ENCODE results near the gene CPSF4.

The CPSF4 gene

GRCh38 chr7:99504603-99505323 is 66.0 kb downstream of the CPSF4 start, which contains the start of gene ZKSCAN5:
Gene ZKSCAN5, plus strand, starts transcription at chr7:99504662. Its CDS starts 1,383 bp downstream, at chr7:99506045.
- Histone ChIP-seq H3K27ac (ENCODE audit: low read depth, low read length) (peak within 1 kb of the TSS; percentile 80), H3K9me2 (replicated peaks; ENCODE audit: control insufficient read depth, low read length) (no peaks in the 10 kb centered on the region), H3K27me3 (ENCODE audit: control insufficient read depth, low read length) (no peaks in the 10 kb centered on the region), H3F3A (ENCODE audit: control insufficient read depth, insufficient read depth) (peaks cover 9% of the 10 kb centered on the region), H3K4me2 (ENCODE audit: low read length) (peak within 1 kb of the TSS; percentile 88), H3K79me2 (ENCODE audit: control insufficient read depth, low read length) (peaks cover 55% of the 10 kb centered on the region), H3K9me3 (ENCODE audit: control insufficient read depth, insufficient read depth, low read length) (peaks cover 6% of the 10 kb centered on the region; the same call in 1 of the 2 replicates), H4K20me1 (ENCODE audit: control insufficient read depth, insufficient read depth, low read depth, low read length) (no peaks in the 10 kb centered on the region), H3K4me3 (ENCODE audit: low read length) (peak within 1 kb of the TSS; percentile 95), H3K4me1 (ENCODE audit: control insufficient read depth, low read length) (peaks cover 27% of the 10 kb centered on the region), H3K36me3 (ENCODE audit: control insufficient read depth, low read length) (peaks cover 20% of the 10 kb centered on the region)
- TF ChIP-seq EZH2phosphoT487 (IDR thresholded peaks at IDR 0.05; ENCODE audit: borderline replicate concordance, low read length), result no peak
- TF ChIP-seq, protein P1, sequence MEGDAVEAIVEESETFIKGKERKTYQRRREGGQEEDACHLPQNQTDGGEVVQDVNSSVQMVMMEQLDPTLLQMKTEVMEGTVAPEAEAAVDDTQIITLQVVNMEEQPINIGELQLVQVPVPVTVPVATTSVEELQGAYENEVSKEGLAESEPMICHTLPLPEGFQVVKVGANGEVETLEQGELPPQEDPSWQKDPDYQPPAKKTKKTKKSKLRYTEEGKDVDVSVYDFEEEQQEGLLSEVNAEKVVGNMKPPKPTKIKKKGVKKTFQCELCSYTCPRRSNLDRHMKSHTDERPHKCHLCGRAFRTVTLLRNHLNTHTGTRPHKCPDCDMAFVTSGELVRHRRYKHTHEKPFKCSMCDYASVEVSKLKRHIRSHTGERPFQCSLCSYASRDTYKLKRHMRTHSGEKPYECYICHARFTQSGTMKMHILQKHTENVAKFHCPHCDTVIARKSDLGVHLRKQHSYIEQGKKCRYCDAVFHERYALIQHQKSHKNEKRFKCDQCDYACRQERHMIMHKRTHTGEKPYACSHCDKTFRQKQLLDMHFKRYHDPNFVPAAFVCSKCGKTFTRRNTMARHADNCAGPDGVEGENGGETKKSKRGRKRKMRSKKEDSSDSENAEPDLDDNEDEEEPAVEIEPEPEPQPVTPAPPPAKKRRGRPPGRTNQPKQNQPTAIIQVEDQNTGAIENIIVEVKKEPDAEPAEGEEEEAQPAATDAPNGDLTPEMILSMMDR (IDR thresholded peaks at IDR 0.05; ENCODE audit: low read depth, low read length, poor library complexity, severe bottlenecking), result peak; percentile 20

- peak overlapping the region; percentile 80 for H3K27ac ChIP-seq (ENCODE audit: low read depth, low read length)
- H3K4me3 ChIP-seq (ENCODE audit: low read length), result peak overlapping the region; percentile 95
- no peaks in the 10 kb centered on the region for H4K20me1 ChIP-seq (ENCODE audit: control insufficient read depth, insufficient read depth, low read depth, low read length)
- H3K9me2 ChIP-seq (replicated peaks; ENCODE audit: control insufficient read depth, low read length), result no peaks in the 10 kb centered on the region
- H3K79me2 ChIP-seq (ENCODE audit: control insufficient read depth, low read length), result peaks cover 53% of the 10 kb centered on the region
- H3K9me3 ChIP-seq (ENCODE audit: control insufficient read depth, insufficient read depth, low read length), result peaks cover 6% of the 10 kb centered on the region; the same call in 1 of the 2 replicates
- peaks cover 18% of the 10 kb centered on the region for H3K36me3 ChIP-seq (ENCODE audit: control insufficient read depth, low read length)
- TF ChIP-seq, protein P1 (IDR thresholded peaks at IDR 0.05; ENCODE audit: low read depth, low read length, poor library complexity, severe bottlenecking), result no peak
- no peak for TF ChIP-seq EZH2phosphoT487 (IDR thresholded peaks at IDR 0.05; ENCODE audit: borderline replicate concordance, low read length)
- H3F3A ChIP-seq (ENCODE audit: control insufficient read depth, insufficient read depth), result peaks cover 7% of the 10 kb centered on the region
- H3K4me2 ChIP-seq (ENCODE audit: low read length), result peak overlapping the region; percentile 88
- H3K27me3 ChIP-seq (ENCODE audit: control insufficient read depth, low read length), result no peaks in the 10 kb centered on the region
- H3K4me1 ChIP-seq (ENCODE audit: control insufficient read depth, low read length), result peaks cover 27% of the 10 kb centered on the region
Measured at GRCh38 chr7:99505324-99505662, 66.5 kb downstream of the CPSF4 start.

All from DOHH2 (cell line).